PC-9 (cell line): ENCODE measurements around the gene CEP83. TPM values are rescaled to one million over a fixed set of nuclear protein-coding genes. Genes with fewer than 3 reads are reported as not detected.

Experiments
- BruUV-seq: library from RNA; stranded (reverse); fragments of 400-500 nt; replicated peaks from 2 replicates; lab custom pipeline; 2021; lab: Mats Ljungman, UMichigan
- CTCF ChIA-PET: fragments of 300-600 bp; sonication (Branson Sonifier 250); formaldehyde crosslinking; loops from one replicate; lab custom pipeline; 2022; ENCODE audit warnings: antibody characterized with exemption; lab: Charles Lee
- POLR2A ChIA-PET: fragments of 300-600 bp; sonication (Branson Sonifier 250); formaldehyde crosslinking; loops from one replicate; lab custom pipeline; 2022; ENCODE audit warnings: antibody characterized with exemption; ENCODE audit not compliant: unreplicated experiment; lab: Charles Lee
- DNase-seq, 2 experiments: peaks; one replicate each; pipeline versions ENCODE4 v3.0.0 to v3.0.0-alpha.2; 2015 to 2022; ENCODE audit warnings: mixed read lengths in 1 of 2
- H2AFZ ChIP-seq: fragments of 200-600 bp; sonication (generic); 2 replicates; pipeline ENCODE4 v1.8.1; 2017; ENCODE audit warnings: antibody characterized with exemption
- H3F3A ChIP-seq: fragments of 200-600 bp; sonication (generic); 2 replicates; pipeline ENCODE4 v1.8.1; 2017; ENCODE audit warnings: antibody characterized with exemption, mild to moderate bottlenecking, low read depth; ENCODE audit not compliant: insufficient read depth
- H3K27ac ChIP-seq: fragments of 200-600 bp; sonication (generic); 2 replicates; pipeline ENCODE4 v1.6.1; 2016; ENCODE audit warnings: mixed run types
- H3K27me3 ChIP-seq: fragments of 200-600 bp; sonication (generic); 2 replicates; pipeline ENCODE4 v1.6.1; 2016; ENCODE audit warnings: low read depth, mixed run types; ENCODE audit not compliant: insufficient read depth
- H3K36me3 ChIP-seq: fragments of 200-600 bp; sonication (generic); 2 replicates; pipeline ENCODE4 v1.6.1; 2016; ENCODE audit warnings: low read depth, mixed run types
- H3K4me1 ChIP-seq: fragments of 200-600 bp; sonication (generic); replicated peaks from 2 replicates; pipeline ENCODE4 v1.6.1; 2016; ENCODE audit warnings: mixed run types; ENCODE audit not compliant: insufficient read depth
- H3K4me2 ChIP-seq: fragments of 200-600 bp; sonication (generic); 2 replicates; pipeline ENCODE4 v1.6.1; 2017; ENCODE audit warnings: mixed run types
- H3K4me3 ChIP-seq: fragments of 200-600 bp; sonication (generic); 2 replicates; pipeline ENCODE4 v1.6.1; 2016; ENCODE audit warnings: mixed run types
- H3K79me2 ChIP-seq: fragments of 200-600 bp; sonication (generic); 2 replicates; pipeline ENCODE4 v1.6.1; 2017; ENCODE audit warnings: low read depth, mixed run types
- H3K9me2 ChIP-seq: fragments of 200-600 bp; sonication (generic); 2 replicates; pipeline ENCODE4 v1.8.1; 2017; ENCODE audit warnings: mild to moderate bottlenecking; ENCODE audit not compliant: insufficient read depth
- H3K9me3 ChIP-seq: fragments of 200-600 bp; sonication (generic); 2 replicates; pipeline ENCODE4 v1.8.1; 2016; ENCODE audit warnings: low read depth; ENCODE audit not compliant: insufficient read depth
- H4K20me1 ChIP-seq: fragments of 200-600 bp; sonication (generic); 2 replicates; pipeline ENCODE4 v1.8.1; 2017; ENCODE audit not compliant: insufficient read depth
- EZH2 ChIP-seq: fragments of 200-600 bp; sonication (generic); IDR thresholded peaks from 2 replicates; pipeline ENCODE4 v1.8.0; 2017; ENCODE audit warnings: antibody characterized with exemption, low read depth
- intact Hi-C: fragments of 100-400 bp; cut with micrococcal nuclease; formaldehyde crosslinking; loops from one replicate; pipeline ENCODE4 v1.10.0; 2022; ENCODE audit not compliant: unreplicated experiment
- total RNA-seq: library from RNA; stranded (reverse); gene quantifications from 2 replicates; pipeline ENCODE4 v1.2.3, GENCODE V29; 2021
- TF ChIP-seq, protein P1 (sequence below): fragments of 200-600 bp; sonication (generic); conservative IDR thresholded peaks from 2 replicates; pipeline ENCODE4 v1.6.1; 2017; ENCODE audit warnings: mixed run types, antibody characterized with exemption, mild to moderate bottlenecking, moderate library complexity

The CEP83 gene
- total RNA-seq, 1 experiment from 2014 or later, result 19.6 TPM

DNA sequence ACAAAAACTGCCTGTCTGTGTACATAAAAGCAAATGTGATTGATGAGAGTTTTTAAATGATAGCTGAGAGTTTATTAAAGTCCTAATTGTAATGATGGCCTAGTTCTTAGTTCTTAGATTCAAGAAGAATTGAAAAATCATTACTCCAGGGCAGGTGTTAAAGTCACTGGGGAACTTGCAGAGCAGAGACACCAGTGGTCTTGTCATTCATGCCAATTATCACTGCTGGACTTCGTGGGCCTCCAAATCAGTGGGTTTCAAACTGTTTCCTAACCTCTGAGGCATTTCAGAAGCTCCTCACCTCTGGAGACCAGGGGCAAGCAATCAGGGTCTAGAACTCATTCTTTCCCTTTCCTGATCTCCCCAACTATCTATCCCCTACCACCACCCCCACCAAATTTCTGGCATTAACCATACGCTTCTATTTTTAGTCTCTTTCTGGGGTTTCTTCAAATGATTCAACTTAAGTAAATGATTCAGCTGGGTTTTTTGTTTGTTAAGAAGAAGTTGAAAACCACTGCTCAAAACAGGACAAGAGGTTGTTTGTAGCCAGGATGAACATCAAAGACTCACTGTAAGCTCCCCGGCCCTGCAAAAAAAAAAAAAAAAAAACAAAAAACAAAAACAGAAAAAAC lies 80.1 kb downstream of the CEP83 start:
- Histone ChIP-seq H3F3A (no peaks in the 10 kb centered on the region), H3K9me3 (no peaks in the 10 kb centered on the region), H3K36me3 (no peaks in the 10 kb centered on the region; the same call in 1 of the 2 replicates), H3K9me2 (no peaks in the 10 kb centered on the region), H3K4me3 (no peak overlapping the region), H3K79me2 (no peaks in the 10 kb centered on the region), H3K27ac (no peak overlapping the region), H3K4me2 (no peak overlapping the region), H4K20me1 (no peaks in the 10 kb centered on the region), H3K4me1 (no peaks in the 10 kb centered on the region), H3K27me3 (no peaks in the 10 kb centered on the region), H2AFZ (no peak overlapping the region)
- TF ChIP-seq EZH2, result no peak
- TF ChIP-seq, protein P1, sequence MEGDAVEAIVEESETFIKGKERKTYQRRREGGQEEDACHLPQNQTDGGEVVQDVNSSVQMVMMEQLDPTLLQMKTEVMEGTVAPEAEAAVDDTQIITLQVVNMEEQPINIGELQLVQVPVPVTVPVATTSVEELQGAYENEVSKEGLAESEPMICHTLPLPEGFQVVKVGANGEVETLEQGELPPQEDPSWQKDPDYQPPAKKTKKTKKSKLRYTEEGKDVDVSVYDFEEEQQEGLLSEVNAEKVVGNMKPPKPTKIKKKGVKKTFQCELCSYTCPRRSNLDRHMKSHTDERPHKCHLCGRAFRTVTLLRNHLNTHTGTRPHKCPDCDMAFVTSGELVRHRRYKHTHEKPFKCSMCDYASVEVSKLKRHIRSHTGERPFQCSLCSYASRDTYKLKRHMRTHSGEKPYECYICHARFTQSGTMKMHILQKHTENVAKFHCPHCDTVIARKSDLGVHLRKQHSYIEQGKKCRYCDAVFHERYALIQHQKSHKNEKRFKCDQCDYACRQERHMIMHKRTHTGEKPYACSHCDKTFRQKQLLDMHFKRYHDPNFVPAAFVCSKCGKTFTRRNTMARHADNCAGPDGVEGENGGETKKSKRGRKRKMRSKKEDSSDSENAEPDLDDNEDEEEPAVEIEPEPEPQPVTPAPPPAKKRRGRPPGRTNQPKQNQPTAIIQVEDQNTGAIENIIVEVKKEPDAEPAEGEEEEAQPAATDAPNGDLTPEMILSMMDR, result no peak
- intact Hi-C loops, result no loop called here
- DNase-seq, result no peak
- ChIA-PET POLR2A (no interaction called here), CTCF (no interaction called here)
- no TSS peak for BruUV-seq

DNA sequence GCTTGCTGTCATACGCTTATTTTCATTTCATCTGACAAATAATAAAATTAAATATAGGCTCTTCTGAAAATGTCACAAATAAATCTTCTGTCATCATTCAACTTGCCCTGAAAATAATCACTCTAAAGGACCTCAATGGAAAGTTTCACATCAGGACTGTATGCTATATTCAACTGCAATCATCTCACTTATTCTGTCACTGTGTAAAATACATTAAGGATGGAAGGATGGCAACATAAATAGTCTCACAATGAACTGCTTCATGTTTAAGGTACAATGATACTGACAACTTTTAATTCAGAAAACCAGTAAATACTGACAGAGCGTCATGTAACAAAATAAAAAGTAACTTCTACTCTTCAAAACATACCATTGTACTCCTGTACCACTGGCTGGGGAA lies 82.1 kb downstream of the CEP83 start:
- no TSS peak for BruUV-seq

DNA sequence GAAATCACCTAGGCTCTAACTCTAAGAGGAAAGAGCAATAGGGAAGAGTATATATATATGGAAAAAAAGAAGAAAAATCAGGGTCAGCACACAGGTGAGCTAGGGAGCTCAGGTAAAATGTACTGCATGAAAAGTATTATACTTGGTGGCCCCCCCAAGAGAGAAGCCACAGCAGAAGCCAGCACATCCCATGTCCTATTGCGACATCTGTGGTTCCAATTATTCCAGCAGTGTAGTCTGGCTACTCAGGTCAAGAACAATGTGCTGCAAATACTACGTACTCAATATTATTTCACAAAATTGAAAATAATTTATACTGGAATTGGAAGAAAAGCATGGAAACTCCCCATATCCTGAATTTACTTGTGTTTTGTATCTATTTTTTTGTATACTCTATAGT lies 85.5 kb downstream of the CEP83 start:
- TF ChIP-seq, protein P1, result no peak
- TF ChIP-seq EZH2, result no peak
- no peak for DNase-seq
- Histone ChIP-seq H3K36me3 (no peaks in the 10 kb centered on the region; the same call in 1 of the 2 replicates), H2AFZ (no peak overlapping the region), H3F3A (no peaks in the 10 kb centered on the region), H3K4me1 (no peaks in the 10 kb centered on the region), H3K9me3 (no peaks in the 10 kb centered on the region), H3K4me2 (no peak overlapping the region), H3K4me3 (no peak overlapping the region), H3K27ac (no peak overlapping the region), H4K20me1 (no peaks in the 10 kb centered on the region), H3K9me2 (no peaks in the 10 kb centered on the region), H3K79me2 (no peaks in the 10 kb centered on the region), H3K27me3 (no peaks in the 10 kb centered on the region)
- POLR2A ChIA-PET, result no interaction called here
- BruUV-seq, result no TSS peak
- CTCF ChIA-PET, result no interaction called here
- intact Hi-C loops, result no loop called here

More for the DNA sequence above, 82.1 kb downstream of the CEP83 start:
- Histone ChIP-seq H3K27me3 (no peaks in the 10 kb centered on the region), H3K4me3 (no peak overlapping the region), H4K20me1 (no peaks in the 10 kb centered on the region), H3F3A (no peaks in the 10 kb centered on the region), H3K4me1 (no peaks in the 10 kb centered on the region), H3K79me2 (no peaks in the 10 kb centered on the region), H3K4me2 (no peak overlapping the region), H3K9me3 (no peaks in the 10 kb centered on the region), H2AFZ (no peak overlapping the region), H3K27ac (no peak overlapping the region), H3K36me3 (no peaks in the 10 kb centered on the region; the same call in 1 of the 2 replicates), H3K9me2 (no peaks in the 10 kb centered on the region)
- no peak for DNase-seq
- TF ChIP-seq, protein P1, result no peak
- no peak for TF ChIP-seq EZH2
- ChIA-PET CTCF (no interaction called here), POLR2A (no interaction called here)
- intact Hi-C loops, result no loop called here
